Chondrocyte (in vitro differentiated cells): Measurements from ENCODE around the gene ZFPM1. TPM values are rescaled to one million over a fixed set of nuclear protein-coding genes. Genes with fewer than 3 reads are reported as not detected.

Source experiments
- DNase-seq: peaks from one replicate; pipeline ENCODE4 v3.0.0; 2021; ENCODE audit warnings: mixed read lengths, low spot score
- H3K27ac Mint-ChIP-seq: one replicate; pipeline ENCODE4 v1.8.0; 2021; ENCODE audit warnings: mild to moderate bottlenecking, moderate library complexity, mixed read lengths; ENCODE audit not compliant: unreplicated experiment
- H3K27me3 Mint-ChIP-seq: 2 replicates; pipeline ENCODE4 v1.8.0; 2021; ENCODE audit warnings: low read depth, mixed read lengths
- H3K36me3 Mint-ChIP-seq: 2 replicates; pipeline ENCODE4 v1.8.0; 2021; ENCODE audit warnings: low read depth, mixed read lengths
- H3K4me1 Mint-ChIP-seq: 2 replicates; pipeline ENCODE4 v1.8.0; 2021; ENCODE audit warnings: low read depth, mild to moderate bottlenecking, mixed read lengths
- H3K4me3 Mint-ChIP-seq: one replicate; pipeline ENCODE4 v1.8.0; 2021; ENCODE audit warnings: mild to moderate bottlenecking, moderate library complexity, mixed read lengths; ENCODE audit not compliant: unreplicated experiment
- H3K9me3 Mint-ChIP-seq: 2 replicates; pipeline ENCODE4 v1.8.0; 2021; ENCODE audit warnings: low read depth, mixed read lengths
- CTCF ChIP-seq: fragments of 200-600 bp; sonication (generic); IDR thresholded peaks from 2 replicates; pipeline ENCODE4 v1.5.0; 2021; ENCODE audit warnings: antibody characterized with exemption, mild to moderate bottlenecking, moderate library complexity
- total RNA-seq: library from RNA; stranded (reverse); gene quantifications from 3 replicates; pipeline ENCODE4 v1.2.1, GENCODE V29; 2021

The ZFPM1 gene
- total RNA-seq, 1 donor from 2014 or later: 7.6 TPM

- Mint-ChIP-seq H3K27me3 (no peaks in the 10 kb centered on the region), H3K27ac (no peak overlapping the region), H3K36me3 (peaks cover 4% of the 10 kb centered on the region), H3K4me1 (peaks cover 13% of the 10 kb centered on the region), H3K9me3 (no peaks in the 10 kb centered on the region), H3K4me3 (no peak overlapping the region)
- TF ChIP-seq CTCF: no peak
- no peak for DNase-seq
These were observed 78.3 kb downstream of the ZFPM1 start for GRCh38 chr16:88531346-88531745.

- no peak for TF ChIP-seq CTCF
- Mint-ChIP-seq H3K4me3 (no peak overlapping the region), H3K9me3 (no peaks in the 10 kb centered on the region), H3K27me3 (no peaks in the 10 kb centered on the region), H3K4me1 (peaks cover 13% of the 10 kb centered on the region), H3K36me3 (peaks cover 4% of the 10 kb centered on the region), H3K27ac (no peak overlapping the region)
- no peak for DNase-seq
These were observed 78.9 kb downstream of the ZFPM1 start for GRCh38 chr16:88531931-88532433.

DNA sequence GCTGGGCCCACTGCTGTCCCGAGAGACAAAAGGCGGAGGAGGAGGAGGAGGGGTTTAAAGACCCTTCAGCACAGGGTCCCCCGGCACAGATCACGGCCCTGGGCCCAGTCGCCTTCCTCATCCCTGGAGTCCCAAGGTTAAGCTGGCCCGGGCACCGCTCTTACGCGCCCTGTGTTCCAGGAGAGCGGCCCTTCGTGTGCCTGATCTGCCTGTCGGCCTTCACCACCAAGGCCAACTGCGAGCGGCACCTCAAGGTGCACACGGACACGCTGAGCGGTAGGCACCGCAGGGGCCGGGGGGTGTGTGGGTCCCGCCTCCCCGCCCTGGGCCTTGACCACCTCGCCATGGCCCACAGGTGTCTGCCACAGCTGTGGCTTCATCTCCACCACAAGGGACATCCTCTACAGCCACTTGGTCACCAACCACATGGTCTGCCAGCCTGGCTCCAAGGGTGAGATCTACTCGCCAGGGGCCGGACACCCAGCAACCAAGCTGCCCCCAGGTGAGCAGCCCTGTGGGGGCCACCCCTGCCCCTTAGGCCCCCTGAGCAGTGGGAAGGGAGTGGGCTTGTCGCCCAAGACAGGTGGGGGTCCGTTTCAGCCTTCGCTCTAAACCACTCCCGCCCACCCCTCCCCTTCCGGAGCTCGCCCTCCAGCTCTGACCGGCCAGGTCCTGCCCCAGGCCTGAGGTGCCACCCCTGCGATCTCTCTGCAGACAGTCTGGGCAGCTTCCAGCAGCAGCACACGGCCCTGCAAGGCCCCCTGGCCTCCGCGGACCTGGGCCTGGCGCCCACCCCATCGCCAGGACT lies 79.6 kb downstream of the ZFPM1 start:
- Mint-ChIP-seq H3K4me3 (peak overlapping the region; percentile 36), H3K9me3 (no peaks in the 10 kb centered on the region), H3K27me3 (no peaks in the 10 kb centered on the region), H3K27ac (no peak overlapping the region), H3K4me1 (peaks cover 13% of the 10 kb centered on the region), H3K36me3 (peaks cover 4% of the 10 kb centered on the region)
- no peak for DNase-seq
- TF ChIP-seq CTCF: no peak

DNA sequence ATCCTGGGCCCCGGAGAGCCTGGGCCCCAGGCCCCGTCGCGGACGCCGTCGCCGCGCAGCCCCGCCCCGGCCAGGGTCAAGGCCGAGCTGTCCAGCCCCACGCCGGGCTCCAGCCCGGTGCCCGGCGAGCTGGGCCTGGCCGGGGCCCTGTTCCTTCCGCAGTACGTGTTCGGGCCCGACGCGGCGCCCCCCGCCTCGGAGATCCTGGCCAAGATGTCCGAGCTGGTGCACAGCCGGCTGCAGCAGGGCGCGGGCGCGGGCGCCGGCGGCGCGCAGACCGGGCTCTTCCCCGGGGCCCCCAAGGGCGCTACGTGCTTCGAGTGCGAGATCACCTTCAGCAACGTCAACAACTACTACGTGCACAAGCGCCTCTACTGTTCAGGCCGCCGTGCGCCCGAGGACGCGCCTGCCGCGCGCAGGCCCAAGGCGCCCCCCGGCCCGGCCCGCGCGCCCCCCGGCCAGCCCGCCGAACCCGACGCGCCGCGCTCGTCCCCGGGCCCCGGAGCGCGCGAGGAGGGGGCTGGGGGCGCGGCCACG lies 80.4 kb downstream of the ZFPM1 start:
- DNase-seq: no peak
- H3K27me3 Mint-ChIP-seq: peaks cover 8% of the 10 kb centered on the region
- peaks cover 4% of the 10 kb centered on the region for H3K36me3 Mint-ChIP-seq
- H3K4me1 Mint-ChIP-seq: peaks cover 13% of the 10 kb centered on the region
- no peak overlapping the region for H3K4me3 Mint-ChIP-seq
- H3K27ac Mint-ChIP-seq: no peak overlapping the region
- H3K9me3 Mint-ChIP-seq: no peaks in the 10 kb centered on the region
- TF ChIP-seq CTCF: no peak

DNA sequence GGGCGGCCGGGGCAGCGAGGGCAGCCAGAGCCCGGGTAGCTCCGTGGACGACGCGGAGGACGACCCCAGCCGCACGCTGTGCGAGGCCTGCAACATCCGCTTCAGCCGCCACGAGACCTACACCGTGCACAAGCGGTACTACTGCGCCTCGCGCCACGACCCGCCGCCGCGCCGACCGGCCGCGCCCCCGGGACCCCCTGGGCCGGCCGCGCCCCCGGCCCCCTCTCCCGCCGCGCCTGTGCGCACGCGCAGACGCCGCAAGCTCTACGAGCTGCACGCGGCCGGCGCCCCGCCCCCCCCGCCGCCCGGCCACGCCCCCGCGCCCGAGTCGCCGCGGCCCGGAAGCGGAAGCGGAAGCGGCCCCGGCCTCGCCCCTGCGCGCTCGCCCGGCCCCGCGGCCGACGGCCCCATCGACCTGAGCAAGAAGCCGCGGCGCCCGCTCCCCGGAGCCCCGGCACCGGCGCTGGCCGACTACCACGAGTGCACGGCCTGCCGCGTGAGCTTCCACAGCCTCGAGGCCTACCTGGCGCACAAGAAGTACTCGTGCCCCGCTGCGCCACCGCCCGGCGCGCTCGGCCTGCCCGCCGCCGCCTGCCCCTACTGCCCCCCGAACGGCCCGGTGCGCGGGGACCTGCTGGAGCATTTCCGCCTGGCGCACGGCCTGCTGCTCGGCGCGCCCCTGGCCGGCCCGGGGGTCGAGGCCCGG lies 81.0 kb downstream of the ZFPM1 start:
- Mint-ChIP-seq H3K27ac (no peak overlapping the region), H3K36me3 (peaks cover 4% of the 10 kb centered on the region)

More for the DNA sequence above, 81.0 kb downstream of the ZFPM1 start:
- H3K4me1 Mint-ChIP-seq: peaks cover 13% of the 10 kb centered on the region
- peaks cover 13% of the 10 kb centered on the region for H3K27me3 Mint-ChIP-seq
- DNase-seq: no peak
- peak; percentile 30 for TF ChIP-seq CTCF
- H3K9me3 Mint-ChIP-seq: no peaks in the 10 kb centered on the region
- H3K4me3 Mint-ChIP-seq: peak overlapping the region; percentile 22
